GM23248 (cell line): ENCODE data around the gene CIROP. TPM values are rescaled to one million over a fixed set of nuclear protein-coding genes. Genes with fewer than 3 reads are reported as not detected.

ENCODE experiments used
- DNase-seq: peaks from one replicate; pipeline ENCODE4 v3.0.0-alpha.2; 2015
- H2AFZ ChIP-seq: fragments of 200-600 bp; sonication (generic); 2 replicates; pipeline ENCODE4 v1.6.1; 2016; ENCODE audit warnings: antibody characterized with exemption
- H3F3A ChIP-seq: fragments of 200-600 bp; sonication (generic); 2 replicates; pipeline ENCODE4 v1.6.1; 2016; ENCODE audit warnings: mild to moderate bottlenecking, antibody characterized with exemption, mixed run types; ENCODE audit not compliant: insufficient read depth
- H3K27ac ChIP-seq: fragments of 200-600 bp; sonication (generic); 2 replicates; pipeline ENCODE4 v1.5.1; 2016; ENCODE audit warnings: mild to moderate bottlenecking
- H3K27me3 ChIP-seq: fragments of 200-600 bp; sonication (generic); replicated peaks from 2 replicates; pipeline ENCODE4 v1.6.1; 2016; ENCODE audit warnings: mild to moderate bottlenecking; ENCODE audit not compliant: insufficient read depth
- H3K36me3 ChIP-seq: fragments of 200-600 bp; sonication (generic); 2 replicates; pipeline ENCODE4 v1.6.1; 2016; ENCODE audit warnings: low read depth, mild to moderate bottlenecking
- H3K4me1 ChIP-seq: fragments of 200-600 bp; sonication (generic); 2 replicates; pipeline ENCODE4 v1.6.1; 2016; ENCODE audit warnings: mild to moderate bottlenecking; ENCODE audit not compliant: insufficient read depth
- H3K4me2 ChIP-seq: fragments of 200-600 bp; sonication (generic); one replicate; pipeline ENCODE4 v1.6.1; 2016; ENCODE audit warnings: mild to moderate bottlenecking; ENCODE audit not compliant: unreplicated experiment
- H3K4me3 ChIP-seq: fragments of 200-600 bp; sonication (generic); 2 replicates; pipeline ENCODE4 v1.5.1; 2016; ENCODE audit warnings: mild to moderate bottlenecking
- H3K79me2 ChIP-seq: fragments of 200-600 bp; sonication (generic); 2 replicates; pipeline ENCODE4 v1.6.1; 2016; ENCODE audit warnings: mild to moderate bottlenecking; ENCODE audit not compliant: insufficient read depth
- H3K9ac ChIP-seq: fragments of 200-600 bp; sonication (generic); 2 replicates; pipeline ENCODE4 v1.6.1; 2016; ENCODE audit warnings: mild to moderate bottlenecking
- H3K9me2 ChIP-seq: fragments of 200-600 bp; sonication (generic); 2 replicates; pipeline ENCODE4 v1.6.1; 2016; ENCODE audit warnings: mixed run types, mild to moderate bottlenecking, moderate library complexity; ENCODE audit not compliant: insufficient read depth
- H3K9me3 ChIP-seq: fragments of 200-600 bp; sonication (generic); one replicate; pipeline ENCODE4 v1.6.1; 2017; ENCODE audit warnings: low read depth
- H4K20me1 ChIP-seq: fragments of 200-600 bp; sonication (generic); 2 replicates; pipeline ENCODE4 v1.6.0; 2016; ENCODE audit not compliant: insufficient read depth
- EZH2 ChIP-seq: fragments of 200-600 bp; sonication (generic); IDR thresholded peaks from 2 replicates; pipeline ENCODE4 v1.6.1; 2018; ENCODE audit warnings: antibody characterized with exemption, mild to moderate bottlenecking; ENCODE audit not compliant: insufficient read depth, poor library complexity, severe bottlenecking
- EZH2phosphoT487 ChIP-seq: fragments of 200-600 bp; sonication (generic); IDR thresholded peaks from 2 replicates; pipeline ENCODE4 v1.6.1; 2018; ENCODE audit warnings: antibody characterized with exemption, moderate library complexity, mild to moderate bottlenecking, low read depth; ENCODE audit not compliant: insufficient read depth
- WGBS, 2 experiments: methylation state at CpG; one replicate each; pipeline ENCODE4 v1.1.6; 2015 to 2017; ENCODE audit warnings: low lambda C conversion rate in 2 of 2, low coverage in 1 of 2; ENCODE audit errors: missing lambda C conversion rate in 2 of 2; 5-methylcytosine and 5-hydroxymethylcytosine counted together
- in situ Hi-C: fragments of 300-500 bp; cut with MboI; formaldehyde crosslinking; loops from 2 replicates; pipeline ENCODE4 v1.15.0; 2020
- polyA plus RNA-seq: library from polyadenylated mRNA; unstranded; fragments of >200 nt; fragmentation: Nextera tagmentation; extraction: Ambion mirVana; gene quantifications from 2 replicates; pipeline ENCODE4 v1.2.1, GENCODE V29; 2016
- total RNA-seq: library from RNA; depleted of rRNA; stranded (reverse); fragments of >200 nt; shearing (Covaris generic); gene quantifications from 2 replicates; pipeline ENCODE4 v1.2.3, GENCODE V29; 2014; rRNA removed

Gene CIROP
- total and polyA plus RNA-seq, 2 experiments from 2014 or later: not detected

- no peak for DNase-seq
- no peak overlapping the region for H3K9ac ChIP-seq
- peaks cover 10% of the 10 kb centered on the region for H3K4me1 ChIP-seq
- 80 to 81% methylated on average over 3 of the region's 3 CpGs for WGBS, 2 experiments
- H2AFZ ChIP-seq: no peak overlapping the region
- no peaks in the 10 kb centered on the region; the same call in 1 of the 2 replicates for H3F3A ChIP-seq
- in situ Hi-C loops: loop anchor here (5.0 kb wide), 1 partner anchor 60 kb away; no protein-coding TSS in a partner anchor
- no peaks in the 10 kb centered on the region for H4K20me1 ChIP-seq
- no peaks in the 10 kb centered on the region for H3K36me3 ChIP-seq
- H3K9me2 ChIP-seq: no peaks in the 10 kb centered on the region
- H3K79me2 ChIP-seq: no peaks in the 10 kb centered on the region
- H3K27ac ChIP-seq: no peak overlapping the region
- H3K9me3 ChIP-seq: no peaks in the 10 kb centered on the region
- no peak overlapping the region for H3K4me3 ChIP-seq
- H3K4me2 ChIP-seq: no peak overlapping the region
- no peaks in the 10 kb centered on the region for H3K27me3 ChIP-seq
- TF ChIP-seq EZH2phosphoT487 (no peak), EZH2 (no peak)
Observed at GRCh38 chr14:23052671-23053070, 52.1 kb downstream of the CIROP start.

- H3K79me2 ChIP-seq: no peaks in the 10 kb centered on the region
- no peak overlapping the region for H3K27ac ChIP-seq
- no peak overlapping the region for H3K4me3 ChIP-seq
- WGBS, 2 experiments: 73 to 76% methylated on average over 14 of the region's 14 CpGs
- no peak overlapping the region for H2AFZ ChIP-seq
- no peaks in the 10 kb centered on the region for H3K36me3 ChIP-seq
- no peaks in the 10 kb centered on the region for H3K9me2 ChIP-seq
- H3K27me3 ChIP-seq: no peaks in the 10 kb centered on the region
- H3K4me1 ChIP-seq: peaks cover 10% of the 10 kb centered on the region
- no peaks in the 10 kb centered on the region; the same call in 1 of the 2 replicates for H3F3A ChIP-seq
- no peak for DNase-seq
- in situ Hi-C loops: loop anchor here (5.0 kb wide), 1 partner anchor 60 kb away; no protein-coding TSS in a partner anchor
- no peaks in the 10 kb centered on the region for H4K20me1 ChIP-seq
- H3K9me3 ChIP-seq: no peaks in the 10 kb centered on the region
- H3K4me2 ChIP-seq: no peak overlapping the region
- H3K9ac ChIP-seq: no peak overlapping the region
- TF ChIP-seq EZH2: no peak
- no peak for TF ChIP-seq EZH2phosphoT487
Observed at GRCh38 chr14:23052182-23052623, 52.6 kb downstream of the CIROP start.

GRCh38 chr14:23051141-23052057 lies 53.4 kb downstream of the CIROP start:
- Histone ChIP-seq H3K27me3 (no peaks in the 10 kb centered on the region), H3K27ac (no peak overlapping the region), H2AFZ (no peak overlapping the region), H3K9me2 (no peaks in the 10 kb centered on the region), H3K36me3 (no peaks in the 10 kb centered on the region), H3K9me3 (no peaks in the 10 kb centered on the region), H3K4me1 (peaks cover 2% of the 10 kb centered on the region), H3K4me2 (no peak overlapping the region), H3K79me2 (no peaks in the 10 kb centered on the region), H4K20me1 (no peaks in the 10 kb centered on the region), H3K4me3 (no peak overlapping the region), H3F3A (no peaks in the 10 kb centered on the region; the same call in 1 of the 2 replicates), H3K9ac (no peak overlapping the region)
- in situ Hi-C loops: loop anchor here (5.0 kb wide), 1 partner anchor 59 kb away; no protein-coding TSS in a partner anchor
- no peak for DNase-seq
- TF ChIP-seq EZH2phosphoT487 (no peak), EZH2 (no peak)
- 83 to 88% methylated on average over 5 of the region's 5 CpGs for WGBS, 2 experiments

Other genes with a start within 250 kb of the CIROP start
- gene LRP10, start 233.2 kb downstream of the CIROP start, total RNA-seq: 202 and 253 TPM in 2 replicates
- 159 and 161 TPM in 2 replicates for gene LRP10, start 233.2 kb downstream of the CIROP start, polyA plus RNA-seq
- 0.22 TPM in 1 of 2 replicates, not detected in the other for gene REM2, start 221.8 kb downstream of the CIROP start, total RNA-seq
- gene REM2, start 221.8 kb downstream of the CIROP start, polyA plus RNA-seq: 0.29 TPM in 1 of 2 replicates, not detected in the other
- gene RBM23, start 185.8 kb downstream of the CIROP start, total RNA-seq: 42.6 and 57.2 TPM in 2 replicates
- gene RBM23, start 185.8 kb downstream of the CIROP start, polyA plus RNA-seq: 33.8 and 36.5 TPM in 2 replicates
- gene PRMT5, start 175.6 kb downstream of the CIROP start, total RNA-seq: 42.2 and 61.0 TPM in 2 replicates
- gene PRMT5, start 175.6 kb downstream of the CIROP start, polyA plus RNA-seq: 80.1 and 84.1 TPM in 2 replicates
- 29.0 and 35.0 TPM in 2 replicates for gene HAUS4, start 147.9 kb downstream of the CIROP start, total RNA-seq
- gene HAUS4, start 147.9 kb downstream of the CIROP start, polyA plus RNA-seq: 14.1 and 14.5 TPM in 2 replicates
- 62.7 and 70.7 TPM in 2 replicates for gene AJUBA, start 122.4 kb downstream of the CIROP start, total RNA-seq
- gene AJUBA, start 122.4 kb downstream of the CIROP start, polyA plus RNA-seq: 17.8 and 19.3 TPM in 2 replicates
- 7.1 and 11.4 TPM in 2 replicates for gene C14orf93, start 94.8 kb downstream of the CIROP start, total RNA-seq
- gene C14orf93, start 94.8 kb downstream of the CIROP start, polyA plus RNA-seq: 2.2 and 3.4 TPM in 2 replicates
- gene PSMB5, start 70.1 kb downstream of the CIROP start, total RNA-seq: 217 and 263 TPM in 2 replicates
- gene PSMB5, start 70.1 kb downstream of the CIROP start, polyA plus RNA-seq: 274 and 277 TPM in 2 replicates
- not detected in 2 replicates for gene PSMB11, start 62.8 kb downstream of the CIROP start, total RNA-seq
- not detected in 2 replicates for gene PSMB11, start 62.8 kb downstream of the CIROP start, polyA plus RNA-seq
- 3.8 and 5.6 TPM in 2 replicates for gene CDH24, start 47.5 kb downstream of the CIROP start, total RNA-seq
- gene CDH24, start 47.5 kb downstream of the CIROP start, polyA plus RNA-seq: 1.0 and 1.5 TPM in 2 replicates
- gene ACIN1, start 9.9 kb downstream of the CIROP start, total RNA-seq: 61.0 and 63.7 TPM in 2 replicates
- 28.8 and 35.5 TPM in 2 replicates for gene ACIN1, start 9.9 kb downstream of the CIROP start, polyA plus RNA-seq
- 48.7 and 55.5 TPM in 2 replicates for gene C14orf119, start 9.5 kb downstream of the CIROP start, total RNA-seq
- 157 and 166 TPM in 2 replicates for gene C14orf119, start 9.5 kb downstream of the CIROP start, polyA plus RNA-seq
- not detected in 2 replicates for gene CEBPE, start 14.3 kb upstream of the CIROP start, total RNA-seq
- not detected in 2 replicates for gene CEBPE, start 14.3 kb upstream of the CIROP start, polyA plus RNA-seq
- 2.7 and 6.7 TPM in 2 replicates for gene SLC7A8, start 78.7 kb upstream of the CIROP start, total RNA-seq
- 9.8 and 9.9 TPM in 2 replicates for gene SLC7A8, start 78.7 kb upstream of the CIROP start, polyA plus RNA-seq
- not detected in 2 replicates for gene RNF212B, start 132.9 kb upstream of the CIROP start, total RNA-seq
- gene RNF212B, start 132.9 kb upstream of the CIROP start, polyA plus RNA-seq: not detected in 2 replicates
- gene HOMEZ, start 181.1 kb upstream of the CIROP start, total RNA-seq: 7.6 and 8.7 TPM in 2 replicates
- gene HOMEZ, start 181.1 kb upstream of the CIROP start, polyA plus RNA-seq: 5.0 and 5.8 TPM in 2 replicates
- 4.1 and 4.3 TPM in 2 replicates for gene PPP1R3E, start 197.9 kb upstream of the CIROP start, total RNA-seq
- gene PPP1R3E, start 197.9 kb upstream of the CIROP start, polyA plus RNA-seq: 1.4 and 1.6 TPM in 2 replicates
- gene BCL2L2, start 201.8 kb upstream of the CIROP start, total RNA-seq: 22.5 and 35.0 TPM in 2 replicates
- gene BCL2L2, start 201.8 kb upstream of the CIROP start, polyA plus RNA-seq: 6.4 and 8.1 TPM in 2 replicates
- 60.3 and 65.5 TPM in 2 replicates for gene PABPN1, start 216.5 kb upstream of the CIROP start, total RNA-seq
- gene PABPN1, start 216.5 kb upstream of the CIROP start, polyA plus RNA-seq: 57.8 and 61.2 TPM in 2 replicates
- gene SLC22A17, start 247.9 kb upstream of the CIROP start, total RNA-seq: 32.8 and 42.3 TPM in 2 replicates
- 16.5 and 20.4 TPM in 2 replicates for gene SLC22A17, start 247.9 kb upstream of the CIROP start, polyA plus RNA-seq